Measurements from ENCODE around the gene RTTN.

DNA sequence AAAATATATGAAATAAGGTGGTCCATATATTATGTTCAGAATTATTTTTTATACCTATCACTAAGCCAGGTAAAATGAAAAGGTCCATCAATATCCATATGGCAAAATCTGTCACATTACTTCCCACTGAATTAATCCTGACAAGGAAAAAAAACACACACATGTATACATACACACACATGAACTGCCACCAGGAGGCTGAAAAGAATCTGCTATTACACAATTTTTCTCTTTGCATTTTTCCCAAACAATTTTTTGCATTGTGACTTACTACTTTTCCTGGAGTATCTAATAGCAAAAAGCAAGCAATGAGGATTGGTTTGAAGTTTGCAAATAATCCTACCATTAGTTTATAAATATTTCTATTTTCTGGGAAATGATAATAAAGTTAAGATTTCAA lies 129.6 kb downstream of the RTTN start:
- TF ChIP-seq SMAD9 (CRISPR knock-in tag; IDR thresholded peaks at IDR 0.05) (no peak), KDM5B (CRISPR knock-in tag; IDR thresholded peaks at IDR 0.05; ENCODE audit: borderline replicate concordance) (no peak), TBP (CRISPR knock-in tag; IDR thresholded peaks at IDR 0.05) (no peak), ESRRA (CRISPR knock-in tag; IDR thresholded peaks at IDR 0.05; ENCODE audit: low read depth) (no peak)
- TF ChIP-seq, protein P1, sequence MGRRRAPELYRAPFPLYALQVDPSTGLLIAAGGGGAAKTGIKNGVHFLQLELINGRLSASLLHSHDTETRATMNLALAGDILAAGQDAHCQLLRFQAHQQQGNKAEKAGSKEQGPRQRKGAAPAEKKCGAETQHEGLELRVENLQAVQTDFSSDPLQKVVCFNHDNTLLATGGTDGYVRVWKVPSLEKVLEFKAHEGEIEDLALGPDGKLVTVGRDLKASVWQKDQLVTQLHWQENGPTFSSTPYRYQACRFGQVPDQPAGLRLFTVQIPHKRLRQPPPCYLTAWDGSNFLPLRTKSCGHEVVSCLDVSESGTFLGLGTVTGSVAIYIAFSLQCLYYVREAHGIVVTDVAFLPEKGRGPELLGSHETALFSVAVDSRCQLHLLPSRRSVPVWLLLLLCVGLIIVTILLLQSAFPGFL (CRISPR knock-in tag; IDR thresholded peaks at IDR 0.05): no peak
- TF ChIP-seq, protein P2, sequence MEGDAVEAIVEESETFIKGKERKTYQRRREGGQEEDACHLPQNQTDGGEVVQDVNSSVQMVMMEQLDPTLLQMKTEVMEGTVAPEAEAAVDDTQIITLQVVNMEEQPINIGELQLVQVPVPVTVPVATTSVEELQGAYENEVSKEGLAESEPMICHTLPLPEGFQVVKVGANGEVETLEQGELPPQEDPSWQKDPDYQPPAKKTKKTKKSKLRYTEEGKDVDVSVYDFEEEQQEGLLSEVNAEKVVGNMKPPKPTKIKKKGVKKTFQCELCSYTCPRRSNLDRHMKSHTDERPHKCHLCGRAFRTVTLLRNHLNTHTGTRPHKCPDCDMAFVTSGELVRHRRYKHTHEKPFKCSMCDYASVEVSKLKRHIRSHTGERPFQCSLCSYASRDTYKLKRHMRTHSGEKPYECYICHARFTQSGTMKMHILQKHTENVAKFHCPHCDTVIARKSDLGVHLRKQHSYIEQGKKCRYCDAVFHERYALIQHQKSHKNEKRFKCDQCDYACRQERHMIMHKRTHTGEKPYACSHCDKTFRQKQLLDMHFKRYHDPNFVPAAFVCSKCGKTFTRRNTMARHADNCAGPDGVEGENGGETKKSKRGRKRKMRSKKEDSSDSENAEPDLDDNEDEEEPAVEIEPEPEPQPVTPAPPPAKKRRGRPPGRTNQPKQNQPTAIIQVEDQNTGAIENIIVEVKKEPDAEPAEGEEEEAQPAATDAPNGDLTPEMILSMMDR (CRISPR knock-in tag; IDR thresholded peaks at IDR 0.05): no peak
- TF ChIP-seq, protein P3, sequence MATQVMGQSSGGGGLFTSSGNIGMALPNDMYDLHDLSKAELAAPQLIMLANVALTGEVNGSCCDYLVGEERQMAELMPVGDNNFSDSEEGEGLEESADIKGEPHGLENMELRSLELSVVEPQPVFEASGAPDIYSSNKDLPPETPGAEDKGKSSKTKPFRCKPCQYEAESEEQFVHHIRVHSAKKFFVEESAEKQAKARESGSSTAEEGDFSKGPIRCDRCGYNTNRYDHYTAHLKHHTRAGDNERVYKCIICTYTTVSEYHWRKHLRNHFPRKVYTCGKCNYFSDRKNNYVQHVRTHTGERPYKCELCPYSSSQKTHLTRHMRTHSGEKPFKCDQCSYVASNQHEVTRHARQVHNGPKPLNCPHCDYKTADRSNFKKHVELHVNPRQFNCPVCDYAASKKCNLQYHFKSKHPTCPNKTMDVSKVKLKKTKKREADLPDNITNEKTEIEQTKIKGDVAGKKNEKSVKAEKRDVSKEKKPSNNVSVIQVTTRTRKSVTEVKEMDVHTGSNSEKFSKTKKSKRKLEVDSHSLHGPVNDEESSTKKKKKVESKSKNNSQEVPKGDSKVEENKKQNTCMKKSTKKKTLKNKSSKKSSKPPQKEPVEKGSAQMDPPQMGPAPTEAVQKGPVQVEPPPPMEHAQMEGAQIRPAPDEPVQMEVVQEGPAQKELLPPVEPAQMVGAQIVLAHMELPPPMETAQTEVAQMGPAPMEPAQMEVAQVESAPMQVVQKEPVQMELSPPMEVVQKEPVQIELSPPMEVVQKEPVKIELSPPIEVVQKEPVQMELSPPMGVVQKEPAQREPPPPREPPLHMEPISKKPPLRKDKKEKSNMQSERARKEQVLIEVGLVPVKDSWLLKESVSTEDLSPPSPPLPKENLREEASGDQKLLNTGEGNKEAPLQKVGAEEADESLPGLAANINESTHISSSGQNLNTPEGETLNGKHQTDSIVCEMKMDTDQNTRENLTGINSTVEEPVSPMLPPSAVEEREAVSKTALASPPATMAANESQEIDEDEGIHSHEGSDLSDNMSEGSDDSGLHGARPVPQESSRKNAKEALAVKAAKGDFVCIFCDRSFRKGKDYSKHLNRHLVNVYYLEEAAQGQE (IDR thresholded peaks at IDR 0.05; ENCODE audit: borderline replicate concordance in 1 of 2, low read depth in 1 of 2, low read length in 2 of 2): no peak
